ENCODE results near the gene LHFPL4. TPM values are rescaled to one million over a fixed set of nuclear protein-coding genes. Genes with fewer than 3 reads are reported as not detected.

Gene LHFPL4
- polyA plus RNA-seq, 3 donors = not detected

GRCh38 chr3:9553948-9554513 is 409 bp upstream of the LHFPL4 start:
- TF ChIP-seq CTCF (IDR thresholded peaks at IDR 0.05) = no peak
- Histone ChIP-seq H3K79me2 (ENCODE audit: insufficient read depth, low read length) (no peaks in the 10 kb centered on the region), H3K36me3 (replicated peaks in 1 of 2; ENCODE audit: control insufficient read depth in 1 of 2, insufficient read depth in 2 of 2, low read length in 2 of 2) (no peaks in the 10 kb centered on the region), H4K20me1 (ENCODE audit: insufficient read depth, low read length) (no peaks in the 10 kb centered on the region), H3K4me3 (replicated peaks in 1 of 3; ENCODE audit: low read depth in 2 of 3, low read length in 3 of 3) (no peak overlapping the region), H3K27me3 (ENCODE audit: control insufficient read depth in 2 of 2, insufficient read depth in 2 of 2, low read length in 2 of 2) (peaks cover 37 to 49% of the 10 kb centered on the region in 2 donors), H3K4me2 (replicated peaks; ENCODE audit: extremely low read depth, low read length, poor library complexity, severe bottlenecking) (no peak overlapping the region), H3K9ac (ENCODE audit: insufficient read depth, low read length, poor library complexity, severe bottlenecking) (no peak overlapping the region), H2AFZ (ENCODE audit: insufficient read depth, low read depth, low read length, poor library complexity, severe bottlenecking) (no peak overlapping the region), H3K4me1 (ENCODE audit: control insufficient read depth in 1 of 2, insufficient read depth in 2 of 2, low read length in 2 of 2) (no peaks in the 10 kb centered on the region), H3K27ac (ENCODE audit: low read depth in 1 of 2, low read length in 2 of 2) (no peak overlapping the region), H3K9me3 (replicated peaks in 1 of 2; ENCODE audit: control insufficient read depth in 1 of 2, insufficient read depth in 1 of 2, low read length in 2 of 2) (peaks cover 0 to 14% of the 10 kb centered on the region in 2 donors)
- intact Hi-C loops (cut with micrococcal nuclease) = no loop called here
- no peak for DNase-seq
- Mint-ChIP-seq H3K9me3 (peaks cover 2 to 15% (median 9%) of the 10 kb centered on the region in 7 donors), H3K4me1 (no peaks in the 10 kb centered on the region), H3K27ac (no peak overlapping the region), H3K27me3 (ENCODE audit: low read depth in 3 of 3) (peaks cover 47 to 69% (median 56%) of the 10 kb centered on the region in 3 donors), H3K36me3 (peaks cover 2 to 3% of the 10 kb centered on the region in 2 donors), H3K4me3 (peak overlapping the region in 1 of 2 donors; percentile 58)
- WGBS (ENCODE audit: insufficient coverage) = no CpG with 5 or more reads among the region's 12 CpGs

GRCh38 chr3:9552252-9552999 is 1.2 kb downstream of the LHFPL4 start:
- H3K36me3 ChIP-seq (replicated peaks in 1 of 2; ENCODE audit: control insufficient read depth in 1 of 2, insufficient read depth in 2 of 2, low read length in 2 of 2) = no peaks in the 10 kb centered on the region
- Mint-ChIP-seq H3K9me3 (peaks cover 2 to 15% (median 9%) of the 10 kb centered on the region in 7 donors), H3K27ac (no peak overlapping the region), H3K4me3 (peak overlapping the region in 1 of 2 donors; percentile 76), H3K27me3 (ENCODE audit: low read depth in 3 of 3) (peaks cover 53 to 67% (median 56%) of the 10 kb centered on the region in 3 donors), H3K36me3 (peaks cover 2 to 3% of the 10 kb centered on the region in 2 donors), H3K4me1 (no peaks in the 10 kb centered on the region)
- WGBS (ENCODE audit: insufficient coverage) = 8% methylated on average over 51 of the region's 57 CpGs
- TF ChIP-seq CTCF (IDR thresholded peaks at IDR 0.05) = no peak
- no peak overlapping the region for H3K4me3 ChIP-seq (replicated peaks in 1 of 3; ENCODE audit: low read depth in 2 of 3, low read length in 3 of 3)
- H3K9me3 ChIP-seq (replicated peaks in 1 of 2; ENCODE audit: control insufficient read depth in 1 of 2, insufficient read depth in 1 of 2, low read length in 2 of 2) = peaks cover 0 to 14% of the 10 kb centered on the region in 2 donors
- intact Hi-C loops (cut with micrococcal nuclease) = no loop called here
- H3K4me2 ChIP-seq (replicated peaks; ENCODE audit: extremely low read depth, low read length, poor library complexity, severe bottlenecking) = no peak overlapping the region
- H3K27me3 ChIP-seq (ENCODE audit: control insufficient read depth in 2 of 2, insufficient read depth in 2 of 2, low read length in 2 of 2) = peaks cover 37 to 49% of the 10 kb centered on the region in 2 donors
- H3K79me2 ChIP-seq (ENCODE audit: insufficient read depth, low read length) = no peaks in the 10 kb centered on the region
- no peak for DNase-seq
- H2AFZ ChIP-seq (ENCODE audit: insufficient read depth, low read depth, low read length, poor library complexity, severe bottlenecking) = no peak overlapping the region
- H4K20me1 ChIP-seq (ENCODE audit: insufficient read depth, low read length) = no peaks in the 10 kb centered on the region
- H3K27ac ChIP-seq (ENCODE audit: low read depth in 1 of 2, low read length in 2 of 2) = no peak overlapping the region
- H3K4me1 ChIP-seq (ENCODE audit: control insufficient read depth in 1 of 2, insufficient read depth in 2 of 2, low read length in 2 of 2) = no peaks in the 10 kb centered on the region
- no peak overlapping the region for H3K9ac ChIP-seq (ENCODE audit: insufficient read depth, low read length, poor library complexity, severe bottlenecking)
